Left cardiac atrium (tissue), 4 donors: ENCODE measurements around the gene SNRNP25. TPM values are rescaled to one million over a fixed set of nuclear protein-coding genes. Genes with fewer than 3 reads are reported as not detected.
"Not testable (repeated sequence)": the region's sequence is repeated elsewhere in the genome, so short reads cannot be mapped to it uniquely, and the experiment has no call there.

Source experiments
- ATAC-seq, 2 donors: fragments of 200-7000 bp; cut with Tn5 transposase; one replicate each; pipeline ENCODE4 v1.9.1; 2020; ENCODE audit warnings: mild to moderate bottlenecking in 2 of 2, moderate library complexity in 2 of 2
- DNase-seq: peaks from one replicate; pipeline ENCODE4 v3.0.0-alpha.2; 2020
- intact Hi-C, 2 donors: fragments of 100-400 bp; cut with DNase I; formaldehyde crosslinking; loops; one replicate each; pipeline versions ENCODE4 v1.14.1 to v1.15.1; 2022 to 2023
- long read RNA-seq: library from polyadenylated mRNA; unstranded; transcript quantifications from one replicate; pipeline ENCODE4 v2.0.0, GENCODE V29; 2021
- total RNA-seq, 2 donors: library from RNA; stranded (reverse); fragmentation: NEBNext Ultra II Directional; extraction: Animal tissue kit (Norgen Biotek cat#: 25700); gene quantifications; one replicate each; pipeline ENCODE4 v1.2.1, GENCODE V29; 2021
- donor health status: DM: no; HTN: yes; CAD: no.
- donor health status: DM: no; HTN: yes; CAD: no; lungs with severe emphysema.
- donor health status: DM: yes; HTN: yes; CAD: no.
- donor health status: Dilated cardiomyopathy.

The SNRNP25 gene
- total RNA-seq, result 10 to 100 TPM; 54.7 to 56.9 TPM
- long read RNA-seq, transcript SNRNP25-201 (5 exons, 1,905 nt), result major isoform, 19 of 21 reads
- long read RNA-seq, partial matches to known transcripts, result 0 of 21 reads
- long read RNA-seq, other reads (novel, unspliced or antisense), result 0 of 21 reads

- ATAC-seq, result peak; percentile 96 to 98
- intact Hi-C loops, result no loop called here
- peak; percentile 100 for DNase-seq
Measured at GRCh38 chr16:53346-54236, at the start of gene SNRNP25, which contains the start of gene POLR3K. SNRNP25 (plus strand) TSS chr16:53828; CDS start chr16:54017, 189 bp downstream. POLR3K (minus strand) TSS chr16:53608; CDS start chr16:53586, 22 bp downstream.

GRCh38 chr16:9903-10665, 43.5 kb upstream of the SNRNP25 start:
- peak; percentile 95 to 97 for ATAC-seq
- DNase-seq, result no peak
- intact Hi-C loops, result no loop called here

- peak; percentile 94 for DNase-seq
- peak in 1 of 2 donors; percentile 38 for ATAC-seq
- intact Hi-C loops, result not testable (repeated sequence)
Measured at GRCh38 chr16:10772-11171, 42.9 kb upstream of the SNRNP25 start.

DNA sequence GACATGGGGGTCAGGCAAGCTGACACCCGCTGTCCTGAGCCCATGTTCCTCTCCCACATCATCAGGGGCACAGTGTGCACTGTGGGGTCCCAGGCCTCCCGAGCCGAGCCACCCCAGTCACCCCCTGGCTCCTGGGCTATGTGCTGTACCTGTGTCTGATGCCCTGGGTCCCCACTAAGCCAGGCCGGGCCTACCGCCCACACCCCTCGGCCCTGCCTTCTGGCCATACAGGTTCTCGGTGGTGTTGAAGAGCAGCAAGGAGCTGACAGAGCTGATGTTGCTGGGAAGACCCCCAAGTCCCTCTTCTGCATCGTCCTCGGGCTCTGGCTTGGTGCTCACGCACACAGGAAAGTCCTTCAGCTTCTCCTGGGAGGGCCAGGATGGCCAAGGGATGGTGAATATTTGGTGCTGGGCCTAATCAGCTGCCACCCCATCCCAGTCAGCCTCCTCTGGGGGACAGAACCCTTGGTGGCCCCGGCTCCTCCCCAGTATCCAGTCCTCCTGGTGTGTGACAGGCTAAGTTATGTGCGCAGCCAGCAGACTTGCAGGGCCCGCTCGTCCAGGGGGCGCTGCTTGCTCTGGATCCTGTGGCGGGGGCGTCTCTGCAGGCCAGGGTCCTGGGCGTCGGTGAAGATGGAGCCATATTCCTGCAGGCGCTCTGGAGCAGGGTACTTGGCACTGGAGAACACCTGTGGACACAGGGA, 36.4 kb upstream of the SNRNP25 start:
- ATAC-seq, intact Hi-C loops, DNase-seq: not testable (repeated sequence)

DNA sequence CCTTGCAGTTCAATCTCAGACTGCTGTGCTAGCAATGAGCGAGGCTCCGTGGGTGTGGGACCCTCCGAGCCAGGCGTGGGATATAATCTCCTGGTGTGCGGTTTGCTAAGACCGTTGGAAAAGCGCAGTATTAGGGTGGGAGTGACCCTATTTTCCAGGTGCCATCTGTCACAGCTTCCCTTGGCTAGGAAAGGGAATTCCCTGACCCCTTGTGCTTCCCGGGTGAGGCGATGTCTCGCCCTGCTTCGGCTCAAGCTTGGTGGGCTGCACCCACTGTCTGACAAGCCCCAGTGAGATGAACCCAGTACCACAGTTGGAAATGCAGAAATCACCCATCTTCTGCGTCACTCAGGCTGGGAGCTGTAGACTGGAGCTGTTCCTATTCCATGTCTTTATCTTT, 32.7 kb upstream of the SNRNP25 start:
- intact Hi-C loops, DNase-seq: not testable (repeated sequence)

DNA sequence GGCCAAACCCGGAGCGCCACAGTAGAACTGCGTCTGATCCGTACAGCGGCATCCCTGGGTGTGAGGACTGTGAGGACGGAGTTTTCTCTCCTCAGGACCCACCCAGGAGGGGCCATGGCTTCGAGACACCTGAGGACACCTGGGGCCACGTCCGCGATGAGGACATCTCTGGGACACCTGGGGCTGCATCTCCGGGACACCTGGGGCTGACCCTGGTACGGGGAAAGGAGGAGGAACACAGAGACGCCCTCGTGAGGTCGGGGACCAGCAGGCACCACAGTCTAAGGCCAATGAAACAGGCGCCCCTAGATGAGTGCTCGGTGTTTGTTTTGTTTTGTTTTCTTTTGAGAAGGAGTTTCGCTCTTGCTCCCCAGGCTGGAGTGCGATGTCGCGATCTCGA, 29.5 kb upstream of the SNRNP25 start:
- intact Hi-C loops, DNase-seq, ATAC-seq: not testable (repeated sequence)

More for the DNA sequence above, 32.7 kb upstream of the SNRNP25 start:
- ATAC-seq, result not testable (repeated sequence)

- intact Hi-C loops, DNase-seq: not testable (repeated sequence)
Measured at GRCh38 chr16:25926-26348, 27.7 kb upstream of the SNRNP25 start.

DNA sequence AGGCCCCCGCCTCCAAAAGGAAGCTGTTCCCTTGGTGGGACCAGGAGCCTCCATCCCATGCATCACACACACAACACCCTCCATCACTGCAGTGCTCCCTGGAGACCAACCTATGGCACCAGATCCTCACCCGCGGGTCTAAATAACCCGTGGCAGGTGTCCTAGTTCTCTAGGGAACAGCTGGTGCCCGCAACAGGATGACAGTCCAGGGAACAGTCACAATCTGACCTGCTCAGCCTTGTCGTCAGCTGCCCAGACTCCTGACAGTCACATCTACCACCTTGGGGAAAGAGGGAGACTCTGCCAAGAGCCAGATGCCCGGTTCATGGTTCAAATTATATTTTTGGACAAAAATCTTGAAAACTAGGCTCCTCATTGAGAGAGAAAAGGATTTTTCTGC, 23.0 kb upstream of the SNRNP25 start:
- intact Hi-C loops, DNase-seq, ATAC-seq: not testable (repeated sequence)

More at GRCh38 chr16:25926-26348, 27.7 kb upstream of the SNRNP25 start:
- ATAC-seq, result not testable (repeated sequence)

GRCh38 chr16:33154-33876, 20.3 kb upstream of the SNRNP25 start:
- ATAC-seq, intact Hi-C loops, DNase-seq: not testable (repeated sequence)

- no peak for DNase-seq
- ATAC-seq, result peak in 1 of 2 donors; percentile 27
- intact Hi-C loops, result no loop called here
Measured at GRCh38 chr16:33877-34647, 19.6 kb upstream of the SNRNP25 start.

DNA sequence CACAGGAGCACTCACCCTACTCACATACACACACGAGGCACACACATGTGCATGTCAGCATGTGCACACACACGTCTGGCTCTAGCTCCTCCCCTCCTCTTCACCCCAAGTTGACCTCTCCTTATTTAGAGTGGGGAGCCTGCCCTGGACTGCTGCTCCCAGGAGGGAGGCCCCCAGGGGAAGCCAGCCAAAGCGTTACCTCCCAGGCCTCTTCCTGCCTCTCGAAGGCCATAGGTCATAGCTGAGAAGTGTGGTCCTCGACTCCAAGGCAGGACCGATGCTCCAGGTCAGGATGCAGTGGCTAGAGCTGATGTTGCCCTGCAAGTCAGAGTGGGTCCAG, 19.0 kb upstream of the SNRNP25 start:
- ATAC-seq (no peak), DNase-seq (no peak)
- intact Hi-C loops, result no loop called here

GRCh38 chr16:35011-35677, 18.5 kb upstream of the SNRNP25 start:
- intact Hi-C loops, result no loop called here
- no peak for DNase-seq
- ATAC-seq, result peak in 1 of 2 donors; percentile 35

DNA sequence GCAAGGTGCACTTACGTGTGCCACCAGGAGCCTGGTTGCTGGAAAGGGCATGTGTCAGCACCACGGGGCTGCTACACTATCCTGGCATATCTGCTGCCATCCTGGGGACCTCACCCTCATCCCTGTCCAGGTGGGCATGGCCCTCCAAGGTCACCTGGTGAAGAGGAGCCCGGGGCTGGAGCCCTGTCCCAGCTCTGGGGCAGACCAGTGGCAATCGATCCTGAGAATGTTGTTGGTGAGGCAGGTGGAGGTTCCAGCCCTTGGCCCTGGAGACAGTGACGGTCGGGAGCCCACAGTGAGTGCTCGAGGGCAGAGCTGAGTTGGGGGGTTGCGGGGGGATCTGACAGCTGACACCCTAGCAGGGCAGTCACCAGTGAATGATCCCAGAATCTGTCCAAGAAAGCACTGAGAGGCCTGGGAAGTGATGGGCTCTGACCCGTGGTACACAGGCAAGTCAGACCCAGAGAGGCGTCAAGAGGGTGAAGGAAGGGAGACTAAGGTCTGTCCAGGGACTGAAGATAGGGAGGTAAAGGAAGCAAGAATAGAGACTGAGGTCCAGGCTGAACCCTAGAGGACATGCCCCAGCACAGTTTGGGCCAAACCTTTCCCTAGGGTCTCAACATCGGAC, 17.8 kb upstream of the SNRNP25 start:
- DNase-seq, result no peak
- ATAC-seq, result no peak
- intact Hi-C loops, result no loop called here

DNA sequence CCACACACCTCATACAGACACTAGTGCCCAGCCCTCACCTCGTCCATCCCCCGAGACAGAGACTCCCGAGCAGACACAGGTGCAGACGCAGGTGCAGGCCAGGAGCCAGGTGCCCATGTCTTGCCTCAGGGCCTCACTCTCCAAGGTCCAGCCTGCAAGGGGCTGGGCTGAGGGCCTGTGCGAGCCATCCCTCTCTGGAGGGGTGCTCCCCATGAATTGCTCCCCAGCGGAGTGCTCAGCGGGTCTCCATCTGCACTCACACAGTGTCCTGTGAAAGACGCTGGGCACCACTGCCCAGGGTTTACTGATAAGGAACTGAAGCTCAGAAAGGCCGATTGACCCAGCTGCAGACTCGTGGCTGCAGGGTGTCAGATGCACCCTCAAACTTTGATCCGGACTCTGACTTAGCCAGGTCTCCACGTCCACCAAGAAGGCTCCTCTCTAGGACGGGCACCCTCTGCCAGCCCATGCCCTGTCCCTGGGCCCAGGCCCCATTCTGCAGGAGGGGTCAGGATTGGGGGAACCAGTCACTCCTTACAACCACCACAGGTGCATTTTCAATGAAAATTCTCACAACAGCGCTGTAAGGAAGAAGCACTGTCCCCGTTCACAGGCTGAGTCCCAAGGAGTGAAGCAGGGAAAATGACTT, 17.2 kb upstream of the SNRNP25 start:
- ATAC-seq (no peak), DNase-seq (no peak)
- intact Hi-C loops, result no loop called here

DNA sequence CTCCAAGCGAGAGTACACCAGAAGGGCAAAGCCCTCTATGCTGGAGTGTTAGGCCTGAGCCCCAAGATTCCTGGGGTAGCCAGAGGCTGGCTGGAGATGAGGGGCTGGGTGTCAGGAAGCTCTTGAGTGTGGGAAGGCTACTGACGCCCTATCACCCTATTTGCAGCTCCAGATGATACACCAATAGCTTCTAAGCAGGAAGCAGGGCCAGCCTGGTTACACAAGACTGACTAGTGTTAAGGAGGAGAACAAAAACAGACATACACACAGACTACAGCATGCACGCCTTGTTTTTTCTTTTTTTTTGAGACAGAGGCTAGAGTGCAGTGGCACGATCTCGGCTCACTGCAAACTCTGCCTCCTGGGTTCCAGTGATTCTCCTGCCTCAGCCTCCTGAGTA, 16.1 kb upstream of the SNRNP25 start:
- intact Hi-C loops, result no loop called here
- ATAC-seq (no peak), DNase-seq (no peak)

DNA sequence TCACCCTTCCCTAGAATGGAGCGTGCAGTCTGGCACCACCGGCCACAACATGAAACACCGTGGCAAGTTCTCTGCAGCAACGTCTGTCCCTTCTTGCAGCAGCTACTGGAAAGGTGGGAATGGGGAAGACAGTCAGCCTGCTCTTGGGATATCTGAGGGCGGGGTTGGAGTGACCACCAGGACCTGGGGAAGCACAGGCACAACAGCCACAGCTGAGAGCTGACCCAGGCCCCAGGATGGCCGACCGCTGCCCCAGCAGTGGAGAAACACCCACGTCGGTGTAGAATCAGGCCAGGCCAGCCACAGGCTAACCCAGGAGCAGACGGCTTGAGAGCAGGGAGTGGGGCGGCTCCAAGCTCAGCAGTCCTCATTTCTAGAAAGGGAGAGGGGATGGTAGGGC, 15.4 kb upstream of the SNRNP25 start:
- DNase-seq, intact Hi-C loops, ATAC-seq: not testable (repeated sequence)
